ENCODE measurements around the gene SPATA6.
"Not testable (repeated sequence)": the region's sequence is repeated elsewhere in the genome, so short reads cannot be mapped to it uniquely, and the experiment has no call there.

Gene SPATA6

GRCh38 chr1:48338257-48338656 is 133.7 kb downstream of the SPATA6 start:
- no peak for DNase-seq

- no peak for DNase-seq
Measured at GRCh38 chr1:48333316-48333715, 138.7 kb downstream of the SPATA6 start.

GRCh38 chr1:48332115-48332514 is 139.9 kb downstream of the SPATA6 start:
- no peak for DNase-seq

- DNase-seq: no peak
Measured at GRCh38 chr1:48329905-48330304, 142.1 kb downstream of the SPATA6 start.

- DNase-seq: no peak
Measured at GRCh38 chr1:48329486-48329885, 142.5 kb downstream of the SPATA6 start.

GRCh38 chr1:48311829-48312228 is 160.2 kb downstream of the SPATA6 start:
- DNase-seq: not testable (repeated sequence)

- no peak for DNase-seq
Measured at GRCh38 chr1:48309564-48310082, 162.4 kb downstream of the SPATA6 start.

GRCh38 chr1:48302652-48303051 is 169.4 kb downstream of the SPATA6 start:
- no peak for DNase-seq

GRCh38 chr1:48294656-48295055 is 177.3 kb downstream of the SPATA6 start:
- DNase-seq: no peak

GRCh38 chr1:48294094-48294493 is 177.9 kb downstream of the SPATA6 start:
- DNase-seq: not testable (repeated sequence)

GRCh38 chr1:48292706-48293105 is 179.3 kb downstream of the SPATA6 start:
- no peak for DNase-seq

- no peak for DNase-seq
Measured at GRCh38 chr1:48291421-48291820, 180.6 kb downstream of the SPATA6 start.

GRCh38 chr1:48285525-48285924 is 186.5 kb downstream of the SPATA6 start:
- no peak for DNase-seq

GRCh38 chr1:48284696-48285420 is 187.1 kb downstream of the SPATA6 start:
- DNase-seq: not testable (repeated sequence)

GRCh38 chr1:48282329-48282728 is 189.7 kb downstream of the SPATA6 start:
- DNase-seq: not testable (repeated sequence)

- DNase-seq: not testable (repeated sequence)
Measured at GRCh38 chr1:48277437-48277836, 194.6 kb downstream of the SPATA6 start.

GRCh38 chr1:48266576-48266975 is 205.4 kb downstream of the SPATA6 start:
- no peak for DNase-seq

- DNase-seq: no peak
Measured at GRCh38 chr1:48263041-48263440, 209.0 kb downstream of the SPATA6 start.

GRCh38 chr1:48261881-48262400 is 210.1 kb downstream of the SPATA6 start:
- no peak for DNase-seq

GRCh38 chr1:48258106-48258505 is 213.9 kb downstream of the SPATA6 start:
- DNase-seq: no peak

- no peak for DNase-seq
Measured at GRCh38 chr1:48254254-48254653, 217.8 kb downstream of the SPATA6 start.

GRCh38 chr1:48251821-48252220 is 220.2 kb downstream of the SPATA6 start:
- DNase-seq: no peak

- DNase-seq: no peak
Measured at GRCh38 chr1:48251323-48251722, 220.7 kb downstream of the SPATA6 start.

- DNase-seq: no peak
Measured at GRCh38 chr1:48250572-48250971, 221.4 kb downstream of the SPATA6 start.

- DNase-seq: no peak
Measured at GRCh38 chr1:48249868-48250267, 222.1 kb downstream of the SPATA6 start.
